ENCODE results near the gene XXYLT1. TPM values are rescaled to one million over a fixed set of nuclear protein-coding genes. Genes with fewer than 3 reads are reported as not detected.
A peak's percentile ranks its signal among the peaks of the same experiment; 100 is the strongest.

The XXYLT1 gene
- total and polyA plus RNA-seq, 10 of the 15 experiments (the other 5 are each of a cell fraction or from before 2014, with no cell fraction given), result 1.2 to 14.2 (median 9.3) TPM

DNA sequence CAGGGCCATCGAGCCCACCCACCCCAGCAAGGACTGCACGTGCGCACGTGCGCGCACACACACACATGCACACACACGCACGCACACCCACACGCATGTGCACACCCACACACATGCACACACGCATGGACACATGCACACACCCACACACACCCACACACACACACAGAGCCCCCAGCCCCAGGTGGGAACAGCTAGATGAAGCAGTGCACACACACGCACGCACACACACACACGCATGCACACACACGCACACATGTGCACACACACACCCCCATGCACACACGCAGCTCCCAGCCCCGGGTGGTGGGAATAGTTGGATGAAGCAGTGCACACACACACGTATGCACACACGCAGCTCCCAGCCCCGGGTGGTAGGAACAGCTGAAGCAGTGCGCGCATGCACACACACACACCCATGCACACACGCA is 158.6 kb downstream of the XXYLT1 start:
- DNase-seq (ENCODE audit: low read depth, low spot score) (no peak), FAIRE-seq (no peak), ATAC-seq (no peak)
- H3K27ac ChIP-seq (ENCODE audit: control insufficient read depth, insufficient read depth), result no peak overlapping the region
- POLR2A ChIA-PET, result interaction anchor here (1.2 kb wide), 1 partner anchor 13 kb away, joined by 3 read pairs; no protein-coding TSS in a partner anchor
- CTCF ChIA-PET, result interaction anchor here (1.3 to 3.1 kb wide), 2 partner anchors 18 to 430 kb away, joined by 3 to 10 read pairs; no protein-coding TSS in a partner anchor
- peaks cover 0 to 2% of the 10 kb centered on the region in 2 experiments; a peak in 1 of 4 replicates for H3K36me3 ChIP-seq (ENCODE audit: control insufficient read depth in 2 of 2, insufficient read depth in 2 of 2, low read length in 1 of 2)
- H3K27me3 ChIP-seq (replicated peaks in 1 of 2; ENCODE audit: control insufficient read depth in 2 of 2, insufficient read depth in 2 of 2, low read length in 1 of 2), result no peaks in the 10 kb centered on the region
- RAD21 ChIA-PET (ENCODE audit: unreplicated experiment), result interaction anchor here (1.3 kb wide), 1 partner anchor 16 kb away, joined by 4 read pairs; no protein-coding TSS in a partner anchor
- H3K9me3 ChIP-seq (replicated peaks; ENCODE audit: control insufficient read depth, insufficient read depth, low read length), result no peaks in the 10 kb centered on the region
- intact Hi-C loops (cut with micrococcal nuclease; ENCODE audit: unreplicated experiment), result no loop called here
- TF ChIP-seq RB1 (IDR thresholded peaks at IDR 0.05; ENCODE audit: borderline replicate concordance), result no peak
- TF ChIP-seq, protein P1, sequence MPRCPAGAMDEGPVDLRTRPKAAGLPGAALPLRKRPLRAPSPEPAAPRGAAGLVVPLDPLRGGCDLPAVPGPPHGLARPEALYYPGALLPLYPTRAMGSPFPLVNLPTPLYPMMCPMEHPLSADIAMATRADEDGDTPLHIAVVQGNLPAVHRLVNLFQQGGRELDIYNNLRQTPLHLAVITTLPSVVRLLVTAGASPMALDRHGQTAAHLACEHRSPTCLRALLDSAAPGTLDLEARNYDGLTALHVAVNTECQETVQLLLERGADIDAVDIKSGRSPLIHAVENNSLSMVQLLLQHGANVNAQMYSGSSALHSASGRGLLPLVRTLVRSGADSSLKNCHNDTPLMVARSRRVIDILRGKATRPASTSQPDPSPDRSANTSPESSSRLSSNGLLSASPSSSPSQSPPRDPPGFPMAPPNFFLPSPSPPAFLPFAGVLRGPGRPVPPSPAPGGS (IDR thresholded peaks at IDR 0.05; ENCODE audit: borderline replicate concordance, insufficient read depth, low read depth, low read length, poor library complexity, severe bottlenecking), result peak; percentile 25
- in situ Hi-C loops (cut with MboI), result no loop called here
- H3K79me2 ChIP-seq (ENCODE audit: control insufficient read depth, insufficient read depth, low read length), result no peaks in the 10 kb centered on the region
- no peaks in the 10 kb centered on the region for H4K20me1 ChIP-seq (ENCODE audit: control insufficient read depth, insufficient read depth)
- no peaks in the 10 kb centered on the region for H3K4me1 ChIP-seq (ENCODE audit: control insufficient read depth, insufficient read depth, low read length)
- 83% methylated on average over 20 of the region's 22 CpGs for WGBS (ENCODE audit: insufficient coverage, insufficient replicate concordance, low lambda C conversion rate, missing lambda C conversion rate)
- BruUV-seq (replicated peaks), result no TSS peak
- no peak overlapping the region for H3K9ac ChIP-seq (ENCODE audit: control insufficient read depth, insufficient read depth, low read length)
- H3K4me2 ChIP-seq (ENCODE audit: control insufficient read depth, insufficient read depth), result no peak overlapping the region
- SMC1A ChIA-PET (ENCODE audit: uncharacterized antibody, unreplicated experiment), result interaction anchor here (0.8 to 1.2 kb wide), 2 partner anchors 58 to 141 kb away, joined by 3 to 4 read pairs; no protein-coding TSS in a partner anchor
- H3K4me3 ChIP-seq, result no peak overlapping the region
- H2AFZ ChIP-seq (ENCODE audit: control insufficient read depth, low read depth, low read length), result no peak overlapping the region

DNA sequence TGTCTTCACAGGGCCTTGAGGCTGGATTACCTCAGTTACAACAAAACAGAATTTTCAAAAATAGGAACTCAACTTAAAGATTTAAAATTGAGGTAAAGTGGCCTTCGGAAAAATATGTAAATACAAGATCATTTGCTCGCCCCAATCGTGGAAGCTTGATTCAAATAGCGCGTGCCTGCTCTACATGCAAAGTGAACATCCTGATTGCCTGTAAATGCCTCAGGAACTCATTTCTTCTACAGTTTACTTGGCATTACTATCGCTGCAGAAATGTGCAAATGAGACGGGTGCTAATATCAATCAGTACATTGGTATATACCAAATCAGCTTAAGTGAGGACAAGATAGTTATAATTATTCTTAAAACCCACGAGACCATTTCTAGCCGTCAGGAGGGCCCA is 159.2 kb downstream of the XXYLT1 start:
- Histone ChIP-seq H2AFZ (ENCODE audit: control insufficient read depth, low read depth, low read length) (no peak overlapping the region), H4K20me1 (ENCODE audit: control insufficient read depth, insufficient read depth) (no peaks in the 10 kb centered on the region), H3K36me3 (ENCODE audit: control insufficient read depth in 2 of 2, insufficient read depth in 2 of 2, low read length in 1 of 2) (peaks cover 0 to 2% of the 10 kb centered on the region in 2 experiments; a peak in 1 of 4 replicates), H3K9me3 (replicated peaks; ENCODE audit: control insufficient read depth, insufficient read depth, low read length) (no peaks in the 10 kb centered on the region), H3K27me3 (replicated peaks in 1 of 2; ENCODE audit: control insufficient read depth in 2 of 2, insufficient read depth in 2 of 2, low read length in 1 of 2) (no peaks in the 10 kb centered on the region), H3K4me2 (ENCODE audit: control insufficient read depth, insufficient read depth) (no peak overlapping the region), H3K27ac (ENCODE audit: control insufficient read depth, insufficient read depth) (no peak overlapping the region), H3K4me1 (ENCODE audit: control insufficient read depth, insufficient read depth, low read length) (no peaks in the 10 kb centered on the region), H3K79me2 (ENCODE audit: control insufficient read depth, insufficient read depth, low read length) (no peaks in the 10 kb centered on the region), H3K9ac (ENCODE audit: control insufficient read depth, insufficient read depth, low read length) (no peak overlapping the region), H3K4me3 (no peak overlapping the region)
- intact Hi-C loops (cut with micrococcal nuclease; ENCODE audit: unreplicated experiment) (no loop called here), in situ Hi-C loops (cut with MboI) (no loop called here)
- ChIA-PET SMC1A (ENCODE audit: uncharacterized antibody, unreplicated experiment) (interaction anchor here (0.8 kb wide), 1 partner anchor 141 kb away, joined by 3 read pairs; no protein-coding TSS in a partner anchor), CTCF (interaction anchor here (1.3 kb wide), 1 partner anchor 18 kb away, joined by 3 read pairs; no protein-coding TSS in a partner anchor), RAD21 (ENCODE audit: unreplicated experiment) (interaction anchor here (1.3 kb wide), 1 partner anchor 17 kb away, joined by 4 read pairs; no protein-coding TSS in a partner anchor), POLR2A (no interaction called here)
- no TSS peak for BruUV-seq (replicated peaks)
- 94% methylated on average over 9 of the region's 9 CpGs for WGBS (ENCODE audit: insufficient coverage, insufficient replicate concordance, low lambda C conversion rate, missing lambda C conversion rate)
- ATAC-seq (no peak), FAIRE-seq (no peak), DNase-seq (ENCODE audit: low read depth, low spot score) (no peak)
- TF ChIP-seq MEF2B (IDR thresholded peaks at IDR 0.05; ENCODE audit: partially characterized antibody, poor library complexity, severe bottlenecking) (no peak), ZSCAN29 (IDR thresholded peaks at IDR 0.05) (no peak), HDAC6 (IDR thresholded peaks at IDR 0.05; ENCODE audit: unreplicated experiment) (no peak), PAX8 (IDR thresholded peaks at IDR 0.05) (no peak), SP1 (IDR thresholded peaks at IDR 0.05; ENCODE audit: low read depth, low read length) (no peak), STAT1 (conservative IDR thresholded peaks at IDR 0.05) (no peak)
- TF ChIP-seq, protein P2, sequence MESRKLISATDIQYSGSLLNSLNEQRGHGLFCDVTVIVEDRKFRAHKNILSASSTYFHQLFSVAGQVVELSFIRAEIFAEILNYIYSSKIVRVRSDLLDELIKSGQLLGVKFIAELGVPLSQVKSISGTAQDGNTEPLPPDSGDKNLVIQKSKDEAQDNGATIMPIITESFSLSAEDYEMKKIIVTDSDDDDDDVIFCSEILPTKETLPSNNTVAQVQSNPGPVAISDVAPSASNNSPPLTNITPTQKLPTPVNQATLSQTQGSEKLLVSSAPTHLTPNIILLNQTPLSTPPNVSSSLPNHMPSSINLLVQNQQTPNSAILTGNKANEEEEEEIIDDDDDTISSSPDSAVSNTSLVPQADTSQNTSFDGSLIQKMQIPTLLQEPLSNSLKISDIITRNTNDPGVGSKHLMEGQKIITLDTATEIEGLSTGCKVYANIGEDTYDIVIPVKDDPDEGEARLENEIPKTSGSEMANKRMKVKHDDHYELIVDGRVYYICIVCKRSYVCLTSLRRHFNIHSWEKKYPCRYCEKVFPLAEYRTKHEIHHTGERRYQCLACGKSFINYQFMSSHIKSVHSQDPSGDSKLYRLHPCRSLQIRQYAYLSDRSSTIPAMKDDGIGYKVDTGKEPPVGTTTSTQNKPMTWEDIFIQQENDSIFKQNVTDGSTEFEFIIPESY (IDR thresholded peaks at IDR 0.05), result no peak
- TF ChIP-seq, protein P3, sequence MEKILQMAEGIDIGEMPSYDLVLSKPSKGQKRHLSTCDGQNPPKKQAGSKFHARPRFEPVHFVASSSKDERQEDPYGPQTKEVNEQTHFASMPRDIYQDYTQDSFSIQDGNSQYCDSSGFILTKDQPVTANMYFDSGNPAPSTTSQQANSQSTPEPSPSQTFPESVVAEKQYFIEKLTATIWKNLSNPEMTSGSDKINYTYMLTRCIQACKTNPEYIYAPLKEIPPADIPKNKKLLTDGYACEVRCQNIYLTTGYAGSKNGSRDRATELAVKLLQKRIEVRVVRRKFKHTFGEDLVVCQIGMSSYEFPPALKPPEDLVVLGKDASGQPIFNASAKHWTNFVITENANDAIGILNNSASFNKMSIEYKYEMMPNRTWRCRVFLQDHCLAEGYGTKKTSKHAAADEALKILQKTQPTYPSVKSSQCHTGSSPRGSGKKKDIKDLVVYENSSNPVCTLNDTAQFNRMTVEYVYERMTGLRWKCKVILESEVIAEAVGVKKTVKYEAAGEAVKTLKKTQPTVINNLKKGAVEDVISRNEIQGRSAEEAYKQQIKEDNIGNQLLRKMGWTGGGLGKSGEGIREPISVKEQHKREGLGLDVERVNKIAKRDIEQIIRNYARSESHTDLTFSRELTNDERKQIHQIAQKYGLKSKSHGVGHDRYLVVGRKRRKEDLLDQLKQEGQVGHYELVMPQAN (conservative IDR thresholded peaks at IDR 0.05), result no peak
